ENCODE results near the gene FAM118A. TPM values are rescaled to one million over a fixed set of nuclear protein-coding genes. Genes with fewer than 3 reads are reported as not detected.
"Not testable (repeated sequence)": the region's sequence is repeated elsewhere in the genome, so short reads cannot be mapped to it uniquely, and the experiment has no call there.

The FAM118A gene
- total RNA-seq, 2 experiments from 2014 or later, result 159 to 161 TPM

DNA sequence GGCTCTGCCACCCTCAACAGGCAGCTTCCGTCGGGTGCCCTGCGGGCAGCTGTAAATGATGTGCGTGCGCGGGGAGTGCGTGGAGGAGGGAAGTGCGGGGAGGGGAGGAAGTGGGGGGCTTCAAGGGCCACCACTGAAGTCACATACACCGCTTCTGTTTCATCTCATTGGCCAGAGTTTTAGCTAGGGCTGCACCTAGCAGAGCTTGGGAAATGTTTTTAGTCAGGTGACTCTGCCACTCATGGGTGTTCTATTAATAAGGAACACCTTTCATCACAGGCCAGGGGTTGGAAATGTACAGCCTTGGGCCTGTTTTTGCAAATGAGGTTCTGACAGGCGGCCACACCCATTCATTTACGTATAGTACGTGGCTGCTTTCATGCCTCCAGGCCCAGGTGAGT, 14.6 kb downstream of the FAM118A start:
- CTCF ChIA-PET, result interaction anchor here (1.0 kb wide), 1 partner anchor 91 kb away, joined by 3 read pairs; no protein-coding TSS in a partner anchor
- Mint-ChIP-seq H3K9me3 (no peaks in the 10 kb centered on the region), H3K27me3 (no peaks in the 10 kb centered on the region), H3K27ac (peak overlapping the region; percentile 95), H3K4me1 (ENCODE audit: low read depth) (peaks cover 63% of the 10 kb centered on the region), H3K36me3 (ENCODE audit: low read depth) (peaks cover 70% of the 10 kb centered on the region), H3K4me3 (peak overlapping the region; percentile 51)
- H3K27me3 ChIP-seq (ENCODE audit: control insufficient read depth in 1 of 2, insufficient read depth in 2 of 2, low read length in 2 of 2), result no peaks in the 10 kb centered on the region
- peaks cover 58% of the 10 kb centered on the region for H3K4me1 ChIP-seq (ENCODE audit: insufficient read depth, low read length)
- TF ChIP-seq, protein P1, sequence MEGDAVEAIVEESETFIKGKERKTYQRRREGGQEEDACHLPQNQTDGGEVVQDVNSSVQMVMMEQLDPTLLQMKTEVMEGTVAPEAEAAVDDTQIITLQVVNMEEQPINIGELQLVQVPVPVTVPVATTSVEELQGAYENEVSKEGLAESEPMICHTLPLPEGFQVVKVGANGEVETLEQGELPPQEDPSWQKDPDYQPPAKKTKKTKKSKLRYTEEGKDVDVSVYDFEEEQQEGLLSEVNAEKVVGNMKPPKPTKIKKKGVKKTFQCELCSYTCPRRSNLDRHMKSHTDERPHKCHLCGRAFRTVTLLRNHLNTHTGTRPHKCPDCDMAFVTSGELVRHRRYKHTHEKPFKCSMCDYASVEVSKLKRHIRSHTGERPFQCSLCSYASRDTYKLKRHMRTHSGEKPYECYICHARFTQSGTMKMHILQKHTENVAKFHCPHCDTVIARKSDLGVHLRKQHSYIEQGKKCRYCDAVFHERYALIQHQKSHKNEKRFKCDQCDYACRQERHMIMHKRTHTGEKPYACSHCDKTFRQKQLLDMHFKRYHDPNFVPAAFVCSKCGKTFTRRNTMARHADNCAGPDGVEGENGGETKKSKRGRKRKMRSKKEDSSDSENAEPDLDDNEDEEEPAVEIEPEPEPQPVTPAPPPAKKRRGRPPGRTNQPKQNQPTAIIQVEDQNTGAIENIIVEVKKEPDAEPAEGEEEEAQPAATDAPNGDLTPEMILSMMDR (IDR thresholded peaks at IDR 0.05), result no peak
- H3K4me3 ChIP-seq (ENCODE audit: low read length), result no peak overlapping the region
- H3K36me3 ChIP-seq (ENCODE audit: insufficient read depth, low read length), result peaks cover 61% of the 10 kb centered on the region
- DNase-seq (no peak), ATAC-seq (ENCODE audit: poor library complexity) (peak; percentile 28)
- POLR2A ChIA-PET, result interaction anchor here (1.0 to 1.6 kb wide), 3 partner anchors 10 to 33 kb away, joined by 3 to 5 read pairs (median 4); no protein-coding TSS in a partner anchor
- no peaks in the 10 kb centered on the region for H3K9me3 ChIP-seq (ENCODE audit: control insufficient read depth in 1 of 2, insufficient read depth in 1 of 2, low read length in 2 of 2)
- no peak overlapping the region for H3K27ac ChIP-seq (ENCODE audit: low read depth in 1 of 2, low read length in 2 of 2)
- intact Hi-C loops (cut with DNase I, micrococcal nuclease), result no loop called here

DNA sequence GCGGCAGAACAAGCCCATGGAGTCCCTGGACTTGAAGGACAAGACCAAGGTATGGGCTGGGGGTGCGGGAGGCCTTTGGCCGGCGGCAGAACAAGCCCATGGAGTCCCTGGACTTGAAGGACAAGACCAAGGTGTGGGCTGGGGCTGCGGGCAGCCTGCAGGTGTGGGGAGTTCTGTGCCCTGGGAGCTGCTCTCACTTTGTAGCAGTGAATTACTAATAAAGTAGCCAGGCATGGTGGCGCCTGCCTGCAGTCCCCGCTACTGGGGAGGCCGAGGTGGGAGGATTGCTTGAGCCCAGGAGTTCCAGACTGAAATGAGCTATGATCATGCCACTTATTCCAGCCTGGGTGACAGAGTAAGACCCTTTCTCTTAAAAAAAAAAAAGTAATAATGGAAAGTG, 18.5 kb downstream of the FAM118A start:
- POLR2A ChIA-PET; H3K27me3 ChIP-seq (ENCODE audit: control insufficient read depth in 1 of 2, insufficient read depth in 2 of 2, low read length in 2 of 2); H3K27me3 Mint-ChIP-seq; H3K27ac Mint-ChIP-seq; H3K4me3 Mint-ChIP-seq; H3K27ac ChIP-seq (ENCODE audit: low read depth in 1 of 2, low read length in 2 of 2); H3K9me3 Mint-ChIP-seq; DNase-seq; H3K4me3 ChIP-seq (ENCODE audit: low read length); H3K9me3 ChIP-seq (ENCODE audit: control insufficient read depth in 1 of 2, insufficient read depth in 1 of 2, low read length in 2 of 2); intact Hi-C loops (cut with DNase I, micrococcal nuclease); ATAC-seq (ENCODE audit: poor library complexity): not testable (repeated sequence)
- peaks cover 29% of the 10 kb centered on the region for H3K4me1 Mint-ChIP-seq (ENCODE audit: low read depth)
- Histone ChIP-seq H3K4me1 (ENCODE audit: insufficient read depth, low read length) (peaks cover 21% of the 10 kb centered on the region), H3K36me3 (ENCODE audit: insufficient read depth, low read length) (peaks cover 81% of the 10 kb centered on the region)
- CTCF ChIA-PET, result interaction anchor here (1.0 kb wide), 1 partner anchor 72 kb away, joined by 3 read pairs; no protein-coding TSS in a partner anchor
- H3K36me3 Mint-ChIP-seq (ENCODE audit: low read depth), result peaks cover 91% of the 10 kb centered on the region

DNA sequence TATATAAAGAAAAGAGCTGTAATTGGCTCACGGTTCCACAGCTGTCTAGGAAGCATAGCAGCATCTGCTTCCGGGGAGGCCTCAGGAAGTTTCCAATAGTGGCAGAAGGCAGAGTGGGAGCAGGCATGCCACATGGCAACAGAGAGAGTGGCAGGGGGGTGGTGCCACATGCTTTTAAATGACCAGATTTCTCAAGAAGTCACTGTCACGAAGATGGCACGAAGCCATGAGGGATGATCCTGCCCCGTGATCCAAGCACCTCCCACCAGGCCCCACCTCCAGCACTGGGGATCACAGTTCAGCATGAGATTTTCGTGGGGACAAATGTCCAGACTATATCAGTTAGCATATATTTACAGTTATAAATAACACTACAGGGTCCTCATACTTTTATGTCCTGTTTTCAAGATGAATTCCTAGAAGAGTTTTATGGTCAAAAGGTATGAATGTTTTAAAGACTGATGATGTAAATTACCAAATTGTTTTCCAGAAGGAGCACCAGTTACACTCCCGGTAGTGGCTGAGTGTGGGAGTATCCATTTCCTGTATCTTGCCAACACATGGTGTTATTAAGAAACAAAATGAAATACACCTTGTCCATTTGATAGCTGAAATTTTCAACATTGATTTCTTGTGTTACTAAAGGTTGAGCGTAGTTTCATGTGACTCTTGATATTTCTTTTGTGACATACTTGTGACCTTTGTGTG, 19.2 kb downstream of the FAM118A start:
- H3K27me3 ChIP-seq (ENCODE audit: control insufficient read depth in 1 of 2, insufficient read depth in 2 of 2, low read length in 2 of 2), result no peaks in the 10 kb centered on the region
- peaks cover 16% of the 10 kb centered on the region for H3K4me1 ChIP-seq (ENCODE audit: insufficient read depth, low read length)
- Mint-ChIP-seq H3K27me3 (no peaks in the 10 kb centered on the region), H3K4me3 (no peak overlapping the region), H3K36me3 (ENCODE audit: low read depth) (peaks cover 88% of the 10 kb centered on the region), H3K27ac (no peak overlapping the region), H3K9me3 (no peaks in the 10 kb centered on the region), H3K4me1 (ENCODE audit: low read depth) (peaks cover 24% of the 10 kb centered on the region)
- POLR2A ChIA-PET, result no interaction called here
- CTCF ChIA-PET, result no interaction called here
- H3K9me3 ChIP-seq (ENCODE audit: control insufficient read depth in 1 of 2, insufficient read depth in 1 of 2, low read length in 2 of 2), result no peaks in the 10 kb centered on the region
- ATAC-seq (ENCODE audit: poor library complexity) (no peak), DNase-seq (no peak)
- H3K27ac ChIP-seq (ENCODE audit: low read depth in 1 of 2, low read length in 2 of 2), result no peak overlapping the region
- intact Hi-C loops (cut with DNase I, micrococcal nuclease), result no loop called here
- TF ChIP-seq, protein P1 (IDR thresholded peaks at IDR 0.05), result no peak
- peaks cover 75% of the 10 kb centered on the region for H3K36me3 ChIP-seq (ENCODE audit: insufficient read depth, low read length)
- H3K4me3 ChIP-seq (ENCODE audit: low read length), result no peak overlapping the region

All from CD4-positive, alpha-beta T cell (primary cell).